ENCODE measurements around the gene NXPH2.
A peak's percentile ranks its signal among the peaks of the same experiment; 100 is the strongest.

The NXPH2 gene

DNA sequence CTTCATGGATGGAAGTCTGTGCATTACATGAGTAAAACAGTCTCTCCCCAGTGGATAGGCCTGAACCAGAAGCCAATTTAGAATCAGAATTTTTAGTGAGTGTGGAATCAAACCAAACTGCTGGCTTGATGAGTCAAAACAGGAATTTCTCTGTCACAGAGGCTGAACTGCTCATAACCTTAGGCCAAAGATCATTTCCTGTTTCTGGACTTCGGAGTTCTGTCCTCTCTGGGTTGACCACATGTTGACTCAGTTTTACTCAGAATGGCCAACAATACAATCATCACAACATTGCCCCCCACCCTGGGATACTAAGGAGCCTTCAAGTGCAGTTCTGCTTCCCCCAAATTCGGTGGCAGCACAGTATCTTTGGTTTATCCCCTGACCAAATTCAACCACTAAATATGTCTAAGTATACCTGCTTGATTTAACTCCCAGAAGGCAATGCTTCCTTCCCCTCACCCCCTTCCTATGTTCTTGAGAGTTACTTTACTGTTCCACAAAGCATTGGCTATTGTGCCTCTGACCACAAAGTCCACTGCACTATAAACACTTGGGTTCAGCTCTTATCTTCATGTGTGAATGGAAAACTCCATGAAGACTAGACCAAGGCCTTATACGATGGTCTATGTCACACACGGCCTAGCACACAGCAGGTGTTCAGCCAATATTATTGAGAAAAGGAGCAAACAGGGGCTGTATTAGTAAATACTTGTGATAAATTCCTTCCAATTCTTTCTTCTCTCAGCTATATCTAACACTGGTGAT is 67.8 kb downstream of the NXPH2 start:
- no peak for DNase-seq (ENCODE audit: low read depth in 2 of 3, low spot score in 1 of 3)

DNA sequence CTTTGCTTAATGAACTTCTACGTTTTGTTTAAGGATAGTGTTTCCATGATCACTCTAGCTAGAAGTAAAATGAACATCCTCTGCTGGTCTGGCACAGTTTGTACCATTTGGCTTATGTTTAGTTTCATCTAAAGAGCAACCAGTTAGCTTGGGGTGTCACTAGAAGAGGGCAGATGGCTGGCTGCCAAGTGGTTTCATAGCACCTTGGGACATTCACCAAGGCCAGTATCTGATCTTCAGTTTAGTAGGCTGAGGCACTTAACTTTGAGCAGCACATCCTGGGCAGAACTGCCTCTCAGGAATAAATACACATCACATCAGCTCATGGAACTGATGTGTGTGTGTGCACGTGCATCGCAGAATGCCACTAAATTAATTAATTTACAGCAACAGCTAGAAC is 68.4 kb downstream of the NXPH2 start:
- no peak for DNase-seq (ENCODE audit: low read depth in 2 of 3, low spot score in 1 of 3)

DNA sequence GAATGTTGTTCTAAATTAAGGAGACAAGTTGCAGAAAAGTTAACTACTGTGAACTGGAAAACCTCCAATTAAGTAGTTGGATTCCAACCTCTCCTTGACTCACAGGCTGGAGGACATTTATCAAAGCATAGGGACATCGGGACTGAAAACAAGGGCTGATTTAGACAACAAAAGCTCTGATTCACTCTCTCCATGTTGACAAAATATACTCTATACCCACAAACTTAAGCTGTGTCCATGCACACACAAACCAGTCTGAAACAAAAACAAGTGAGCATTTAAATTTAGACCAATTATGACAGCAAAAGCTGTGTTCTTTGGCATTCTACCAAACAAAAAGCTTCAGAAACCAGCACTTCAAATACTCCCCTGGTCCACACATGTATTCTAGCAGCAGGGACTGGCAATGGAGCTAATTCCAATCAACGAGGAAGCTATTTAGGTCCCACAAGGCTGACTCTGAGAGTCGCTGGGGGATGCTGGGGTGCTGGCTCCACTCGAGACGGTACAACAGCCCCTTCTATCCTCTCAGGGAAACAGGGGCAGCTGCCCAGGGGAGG is 71.4 kb downstream of the NXPH2 start:
- DNase-seq (ENCODE audit: low read depth in 2 of 3, low spot score in 1 of 3), result no peak

DNA sequence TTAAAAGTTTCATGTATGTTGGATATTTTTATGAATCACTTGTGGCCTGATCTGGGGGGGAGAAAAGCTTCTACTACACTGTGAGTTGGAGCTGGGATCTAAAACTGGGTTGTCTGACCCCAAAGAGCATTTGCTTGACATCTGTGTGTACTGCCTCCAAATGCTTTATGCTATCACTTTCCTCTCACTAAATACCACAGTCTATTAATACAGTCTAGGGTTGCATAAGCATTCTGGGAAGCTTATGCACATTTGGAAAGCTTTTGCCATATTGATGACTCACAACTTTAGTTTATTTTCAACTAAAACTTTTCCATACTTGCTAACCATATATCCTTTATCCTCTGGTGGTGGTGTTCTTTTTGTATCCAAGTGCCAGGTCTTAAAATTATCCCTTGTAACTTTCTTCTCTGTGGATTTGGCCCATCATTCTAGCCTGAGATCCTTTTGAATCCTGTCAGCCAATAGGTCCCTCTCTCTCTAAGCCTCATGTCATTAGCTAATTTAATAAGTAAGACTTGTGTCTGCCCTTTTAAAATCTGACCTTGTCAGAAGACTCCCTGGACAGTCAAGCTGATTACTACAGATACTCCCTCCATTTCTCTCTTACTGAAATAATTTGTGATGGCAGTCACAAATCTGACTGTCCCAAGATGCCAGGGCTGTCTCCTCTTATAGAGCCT is 72.7 kb downstream of the NXPH2 start:
- no peak for DNase-seq (ENCODE audit: low read depth in 2 of 3, low spot score in 1 of 3)

DNA sequence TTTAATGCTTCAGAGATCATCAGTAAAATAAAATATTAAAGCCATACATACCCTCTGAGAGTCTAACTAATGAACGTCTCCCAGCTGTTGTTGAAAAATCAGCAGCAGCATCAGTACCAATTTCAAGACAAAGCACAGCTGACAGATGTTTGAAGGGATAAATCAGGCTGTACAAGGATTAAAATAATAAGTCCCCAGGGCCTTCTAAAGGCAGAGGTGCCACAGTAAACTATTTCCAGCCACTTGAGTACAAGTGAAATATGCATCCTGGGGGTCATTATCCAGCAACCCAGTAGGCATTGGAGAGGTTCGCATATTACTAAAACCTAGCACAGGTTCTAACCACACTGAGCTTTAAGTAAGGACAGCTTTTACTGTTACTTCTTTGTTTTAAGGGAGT is 76.9 kb downstream of the NXPH2 start:
- no peak for DNase-seq (ENCODE audit: low read depth in 2 of 3, low spot score in 1 of 3)

DNA sequence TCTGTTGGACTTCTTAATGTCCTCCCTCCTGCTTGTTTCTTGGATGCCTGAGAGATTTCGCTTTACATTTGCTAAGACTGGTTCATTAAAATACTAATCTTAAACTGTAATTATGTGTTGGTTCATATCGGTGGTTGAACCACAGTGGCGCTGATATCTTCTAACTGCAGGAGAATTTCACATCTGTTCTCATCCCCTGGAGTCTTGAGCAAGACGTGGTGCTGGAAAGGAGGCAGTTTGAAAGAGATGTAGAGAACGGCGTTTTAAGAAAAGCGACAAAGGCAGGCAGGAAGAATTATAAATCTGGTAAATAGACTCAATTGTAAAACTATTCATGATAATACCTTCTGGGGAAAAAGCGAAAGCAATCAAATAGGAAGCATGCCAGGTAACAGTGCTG is 79.5 kb downstream of the NXPH2 start:
- no peak for DNase-seq (ENCODE audit: low read depth in 2 of 3, low spot score in 1 of 3)

DNA sequence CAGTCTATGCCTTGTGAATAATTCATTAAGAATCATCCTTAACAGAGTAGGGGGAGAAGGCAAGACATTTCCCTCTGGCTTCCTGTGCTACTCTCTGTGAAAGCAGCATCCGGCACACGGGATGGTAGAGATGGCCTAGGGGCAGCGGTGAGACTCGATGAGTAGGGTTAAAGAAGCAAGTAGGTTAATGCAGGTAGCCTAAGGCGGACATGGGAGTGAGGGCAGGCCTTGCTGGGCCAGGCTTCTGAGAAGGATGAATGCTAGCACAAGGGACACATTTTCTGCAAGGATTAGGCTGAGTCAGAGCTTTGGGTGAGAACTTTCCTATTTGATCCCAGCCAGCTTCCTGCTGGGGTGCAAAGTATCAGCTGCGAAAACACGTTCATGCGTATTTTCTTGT is 80.8 kb downstream of the NXPH2 start:
- no peak for DNase-seq (ENCODE audit: low read depth in 2 of 3, low spot score in 1 of 3)

DNA sequence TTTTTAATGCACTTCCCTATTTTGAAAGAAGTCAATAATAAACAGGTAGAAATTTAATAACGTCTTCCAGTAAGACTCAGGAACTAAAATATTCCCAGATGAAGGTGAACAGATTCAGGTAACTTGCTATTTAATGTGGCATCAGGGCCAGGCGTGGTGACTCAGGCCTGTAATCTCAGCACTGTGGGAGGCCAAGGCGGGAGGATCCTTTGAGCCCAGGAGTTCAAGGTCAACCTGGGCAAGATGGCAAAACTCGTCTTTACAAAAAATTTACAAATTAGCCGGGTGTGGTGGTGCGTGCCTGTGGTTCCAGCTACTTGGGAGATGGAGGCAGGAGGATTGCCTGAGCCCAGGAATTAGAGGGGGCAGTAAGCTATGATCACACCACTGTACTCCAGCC is 81.8 kb downstream of the NXPH2 start:
- DNase-seq (ENCODE audit: low read depth in 2 of 3, low spot score in 1 of 3), result no peak

DNA sequence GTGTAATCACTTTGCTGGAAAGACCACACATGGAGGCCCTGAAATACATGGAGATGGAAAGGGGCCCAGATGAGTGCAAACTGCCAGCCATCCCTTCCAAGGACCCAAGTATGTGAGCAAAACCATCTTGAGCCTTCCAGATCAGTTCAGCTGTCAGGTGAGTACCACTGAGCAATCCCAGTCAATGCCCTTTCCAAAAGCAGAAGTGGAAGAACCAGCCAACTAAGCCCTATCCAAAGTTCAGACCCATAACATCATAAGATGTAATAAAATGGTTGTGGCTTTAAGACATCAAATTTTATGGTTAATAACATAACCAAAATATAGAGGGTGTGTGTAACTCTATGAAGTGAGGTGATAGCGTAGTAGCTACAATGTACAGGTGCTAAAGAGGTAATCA is 88.5 kb downstream of the NXPH2 start:
- no peak for DNase-seq (ENCODE audit: low read depth in 2 of 3, low spot score in 1 of 3)

DNA sequence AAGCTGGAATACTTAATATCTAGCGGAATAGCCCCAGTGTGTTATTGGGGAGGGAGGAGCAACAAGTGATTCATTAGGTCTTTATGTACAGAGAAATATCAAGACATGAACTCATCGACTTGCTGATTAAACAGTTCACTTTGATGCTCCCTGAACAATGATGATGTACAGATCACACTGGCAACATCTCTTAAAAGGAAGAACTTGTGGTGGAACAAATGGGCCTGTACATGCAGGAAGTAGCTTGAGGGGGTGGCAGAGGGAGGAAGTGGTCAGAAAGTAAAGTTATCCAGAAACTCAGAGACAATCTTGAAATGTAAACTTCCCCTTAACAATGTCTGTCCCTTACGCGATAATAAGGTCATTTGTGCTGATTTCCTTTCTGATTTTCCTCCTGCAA is 90.5 kb downstream of the NXPH2 start:
- no peak for DNase-seq (ENCODE audit: low read depth in 2 of 3, low spot score in 1 of 3)

DNA sequence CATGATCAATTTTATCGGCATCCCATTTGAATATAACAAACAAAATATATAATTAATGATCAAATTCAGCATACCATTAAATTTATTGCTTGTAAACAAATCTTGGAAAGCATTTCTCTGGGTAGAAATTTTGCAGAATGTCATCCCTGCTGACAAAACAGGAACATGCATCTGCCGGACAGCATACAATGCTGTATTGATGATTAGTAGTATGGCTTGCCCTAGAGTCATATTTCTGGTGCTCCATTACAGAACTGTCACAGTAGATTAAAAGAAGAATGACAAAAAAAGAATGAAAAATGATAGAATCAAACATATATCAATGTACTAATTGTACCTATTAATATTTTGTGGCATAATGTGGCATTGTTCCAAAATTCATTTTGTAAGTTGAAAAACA is 98.0 kb downstream of the NXPH2 start:
- DNase-seq (ENCODE audit: low read depth in 2 of 3, low spot score in 1 of 3), result no peak

DNA sequence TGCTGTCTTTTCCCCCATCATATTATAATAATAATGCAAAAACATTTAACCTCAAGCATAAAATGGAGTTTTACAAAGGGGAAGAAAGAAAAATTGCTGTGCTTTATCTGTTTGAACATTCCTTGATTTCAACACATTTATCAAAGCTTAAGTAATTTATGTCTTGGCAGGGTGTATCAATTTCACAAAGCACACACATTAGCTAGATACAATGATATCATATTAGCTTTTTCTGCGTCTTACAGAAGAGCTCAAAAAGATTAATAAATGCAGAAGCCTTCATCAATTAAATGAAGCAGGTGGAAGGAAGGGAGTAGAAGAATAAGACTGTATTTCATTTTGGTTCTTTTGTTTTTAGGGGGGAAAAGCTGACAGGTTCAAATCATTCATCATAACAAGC is 103.0 kb downstream of the NXPH2 start:
- no peak for DNase-seq (ENCODE audit: low read depth in 2 of 3, low spot score in 1 of 3)

DNA sequence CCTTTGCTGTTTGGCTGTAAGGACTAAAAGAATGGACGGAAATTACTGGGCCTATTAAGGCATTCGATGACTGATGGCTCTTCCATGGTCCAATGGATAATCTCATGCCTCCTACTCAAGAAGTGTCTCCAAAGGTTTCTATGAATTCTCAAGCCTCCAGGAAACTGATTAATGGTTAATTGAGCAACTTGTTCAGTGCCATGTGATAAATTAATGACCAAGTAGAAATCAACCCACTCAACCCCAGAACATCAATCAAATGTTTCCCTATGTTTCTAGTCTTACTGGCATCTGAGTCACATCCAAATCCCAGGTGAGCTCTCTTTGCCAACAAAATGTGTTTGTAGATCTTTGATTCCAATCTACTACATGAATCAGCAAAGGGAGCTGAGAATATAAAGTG is 103.6 kb downstream of the NXPH2 start:
- DNase-seq (ENCODE audit: low read depth in 2 of 3, low spot score in 1 of 3), result no peak

DNA sequence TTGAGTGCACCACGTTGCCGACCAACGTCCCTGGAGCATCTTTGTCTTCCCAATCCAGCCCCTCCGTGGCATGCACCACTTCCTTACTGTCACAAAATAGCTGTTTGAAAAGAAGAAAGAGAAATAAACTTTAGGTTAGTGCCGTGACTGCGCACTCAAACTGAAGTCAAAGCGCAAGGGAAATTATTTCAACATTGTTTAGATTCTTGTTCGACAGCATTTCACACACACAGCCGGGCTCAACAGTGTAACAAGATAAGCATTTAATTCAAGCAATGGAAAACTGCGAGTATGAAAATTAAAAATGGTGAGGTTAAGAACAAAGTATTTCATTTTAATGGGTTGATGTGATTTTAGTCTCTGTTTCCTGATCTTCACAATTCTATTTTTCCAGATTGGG is 108.6 kb downstream of the NXPH2 start:
- no peak for DNase-seq (ENCODE audit: low read depth in 2 of 3, low spot score in 1 of 3)

DNA sequence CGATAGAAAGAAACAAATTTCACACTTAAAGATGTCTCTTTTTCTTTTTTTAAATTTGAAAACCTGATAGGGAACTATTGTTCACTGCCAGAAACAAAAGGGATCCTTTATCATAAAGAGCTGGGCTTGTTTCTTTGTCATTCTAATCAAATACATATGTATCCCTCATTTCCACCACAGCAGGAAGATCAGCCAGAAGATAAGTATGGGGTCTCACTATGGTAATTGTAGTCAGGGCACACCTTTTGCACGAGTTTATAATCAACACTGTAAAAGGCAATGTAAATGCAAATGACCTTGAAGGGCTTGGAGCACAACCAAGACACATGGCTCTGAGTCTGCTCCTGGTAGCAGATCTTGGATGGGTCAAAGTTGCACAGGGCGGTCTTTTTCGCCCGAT is 109.5 kb downstream of the NXPH2 start:
- no peak for DNase-seq (ENCODE audit: low read depth in 2 of 3, low spot score in 1 of 3)

DNA sequence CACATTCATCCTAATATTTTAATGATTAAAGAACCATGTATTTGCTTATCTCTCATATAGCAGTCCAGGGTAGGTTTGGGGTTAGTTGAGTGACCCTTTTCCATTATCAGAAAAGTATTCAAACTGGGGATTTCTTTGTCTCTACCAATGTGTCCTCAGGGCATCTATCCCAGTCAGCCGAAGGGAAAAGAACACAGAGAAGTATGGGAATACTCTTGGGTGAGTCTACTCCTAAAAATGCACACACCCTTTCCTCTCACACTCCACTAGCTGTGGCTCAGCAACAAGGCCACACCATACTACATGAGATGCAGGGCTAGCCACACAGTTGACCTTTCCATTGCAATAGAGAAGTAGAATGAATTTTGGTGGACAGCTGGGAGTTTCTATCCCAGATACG is 114.3 kb downstream of the NXPH2 start:
- no peak for DNase-seq (ENCODE audit: low read depth in 2 of 3, low spot score in 1 of 3)

DNA sequence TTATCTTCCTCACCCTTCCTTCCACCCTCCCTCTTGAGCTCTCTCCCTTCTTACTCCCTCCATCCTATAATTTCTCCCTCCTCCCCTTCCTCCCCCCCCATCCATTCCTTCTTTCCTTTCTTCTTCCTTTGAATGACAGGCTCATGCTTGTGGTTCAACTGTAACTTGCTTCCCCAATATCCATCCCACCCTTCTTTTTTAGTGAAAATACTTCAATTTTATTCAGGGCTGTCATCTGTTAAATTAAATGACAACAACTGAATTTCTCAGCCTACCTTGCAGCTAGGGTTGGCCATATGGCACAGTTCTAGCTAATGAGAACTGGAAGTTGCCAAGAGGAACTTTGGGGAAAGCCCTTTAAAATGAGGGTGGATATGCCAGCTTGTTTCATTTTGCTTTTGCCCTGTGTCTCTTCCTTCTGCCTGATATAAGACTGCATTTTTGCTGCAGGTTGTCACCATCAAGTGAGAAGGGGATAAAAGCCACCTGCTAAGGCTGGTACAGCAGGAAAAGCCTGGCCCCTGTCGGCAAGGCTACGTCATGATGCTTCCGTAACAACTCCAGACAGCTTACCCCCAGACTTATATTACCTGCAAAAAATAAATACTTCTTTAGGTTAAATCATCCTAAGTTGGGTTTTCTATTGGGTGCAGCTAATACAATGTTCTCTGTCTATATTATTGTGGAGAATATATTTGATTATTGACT is 121.8 kb downstream of the NXPH2 start:
- no peak for DNase-seq (ENCODE audit: low read depth in 2 of 3, low spot score in 1 of 3)

DNA sequence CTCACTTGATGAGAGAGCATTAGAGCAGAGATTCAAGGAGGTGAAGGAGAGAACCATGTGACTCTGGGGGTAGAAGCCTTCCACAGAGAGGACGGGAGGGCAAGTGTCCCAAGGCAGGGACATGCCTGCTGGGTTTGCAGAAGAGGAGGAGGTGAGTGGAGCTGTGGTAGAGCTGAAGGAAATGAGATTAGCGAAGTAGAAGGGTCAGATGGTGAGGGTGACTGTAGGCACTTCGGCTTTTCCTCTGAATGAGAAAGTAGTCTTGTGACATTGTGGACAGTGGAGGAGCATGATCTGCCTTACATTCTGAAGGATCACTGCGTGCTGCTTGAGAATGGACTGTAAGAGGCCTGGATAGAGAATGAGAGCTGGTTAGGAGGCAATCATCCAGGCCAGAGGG is 126.0 kb downstream of the NXPH2 start:
- no peak for DNase-seq (ENCODE audit: low read depth in 2 of 3, low spot score in 1 of 3)

DNA sequence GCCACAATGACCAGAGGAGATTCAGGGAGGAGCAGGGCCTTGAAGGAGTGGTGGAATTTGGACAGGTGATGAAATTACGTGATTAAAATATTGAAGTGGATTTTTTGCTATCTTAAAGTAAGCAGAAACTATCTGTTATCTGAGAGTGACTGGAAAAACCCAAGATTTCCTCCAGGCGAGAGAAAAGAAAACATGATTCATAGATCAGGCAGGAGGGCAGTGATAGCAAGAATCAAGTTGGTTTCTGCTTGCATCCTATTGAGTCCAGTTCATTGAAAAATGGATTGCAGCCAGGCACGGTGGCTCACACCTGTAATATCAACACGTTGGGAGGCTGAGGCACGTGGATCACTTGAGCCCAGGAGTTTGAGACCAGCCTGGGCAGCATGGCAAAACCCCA is 127.8 kb downstream of the NXPH2 start:
- no peak for DNase-seq (ENCODE audit: low read depth in 2 of 3, low spot score in 1 of 3)

DNA sequence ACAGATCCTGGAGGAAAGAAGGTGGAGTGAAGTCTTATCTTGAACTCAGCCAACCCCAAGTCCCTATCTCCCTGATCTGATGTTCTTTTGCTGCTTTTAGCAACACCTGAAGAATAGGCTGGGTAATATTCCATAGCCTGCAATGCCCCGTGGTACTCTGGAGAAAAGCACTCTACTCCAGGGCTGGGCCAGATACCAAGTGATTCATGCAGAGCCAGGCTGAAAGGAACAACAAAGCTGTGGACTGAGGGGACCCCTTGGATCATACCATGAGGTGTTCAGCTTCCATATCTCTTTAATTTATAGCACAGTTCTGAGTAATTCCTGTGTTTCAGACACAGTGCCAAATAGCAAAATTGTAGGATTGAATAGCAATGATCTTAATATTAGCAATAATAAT is 130.6 kb downstream of the NXPH2 start:
- no peak for DNase-seq (ENCODE audit: low read depth in 2 of 3, low spot score in 1 of 3)

DNA sequence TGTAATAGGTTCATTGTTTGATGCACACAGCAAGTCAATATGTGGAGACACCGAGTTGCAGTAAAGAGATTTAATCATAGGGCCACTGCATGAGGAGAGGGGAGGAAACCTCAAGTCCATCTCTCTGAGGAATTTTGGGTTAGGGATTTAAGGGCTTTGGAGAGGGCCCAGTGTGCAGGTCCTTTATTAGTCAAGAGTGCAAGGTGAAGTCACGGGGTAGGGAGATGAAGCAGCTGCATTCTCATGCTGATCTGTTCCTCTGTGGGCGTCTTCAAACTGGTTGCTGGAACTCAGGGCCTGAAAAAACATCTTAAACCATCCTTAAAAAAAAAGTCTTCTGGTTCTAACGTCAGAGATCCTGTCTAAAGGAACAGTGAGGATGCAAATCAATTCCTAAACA is 131.6 kb downstream of the NXPH2 start:
- no peak for DNase-seq (ENCODE audit: low read depth in 2 of 3, low spot score in 1 of 3)

DNA sequence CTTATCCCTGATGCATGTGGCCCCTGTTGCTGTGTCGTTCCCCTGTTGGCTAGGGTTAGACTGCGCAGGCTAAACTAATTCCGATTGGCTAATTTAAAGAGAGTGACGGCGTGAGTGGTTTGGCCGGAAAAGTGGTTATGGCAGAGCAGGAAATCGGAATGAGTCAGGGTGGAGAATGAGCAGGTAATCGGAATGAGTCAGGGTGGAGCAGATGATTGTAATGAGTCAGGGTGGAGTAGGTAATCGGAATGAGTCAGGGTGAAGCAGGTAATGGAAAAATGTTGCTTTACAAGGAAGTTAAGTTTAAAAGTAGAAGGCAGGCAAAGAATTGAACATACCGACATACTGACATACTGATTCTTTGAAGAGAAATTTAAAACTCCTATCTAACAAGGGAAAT is 135.4 kb downstream of the NXPH2 start:
- DNase-seq (ENCODE audit: low read depth in 2 of 3, low spot score in 1 of 3), result peak in 1 of 3 donors; percentile 0
